Hippocampal formation (tissue), 2 donors: ENCODE data around the gene MEGF11.

Experiments used
- DNase-seq, 2 donors: peaks; one replicate each; lab custom pipeline; 2025; lab: John Stamatoyannopoulos, UW

The MEGF11 gene

DNA sequence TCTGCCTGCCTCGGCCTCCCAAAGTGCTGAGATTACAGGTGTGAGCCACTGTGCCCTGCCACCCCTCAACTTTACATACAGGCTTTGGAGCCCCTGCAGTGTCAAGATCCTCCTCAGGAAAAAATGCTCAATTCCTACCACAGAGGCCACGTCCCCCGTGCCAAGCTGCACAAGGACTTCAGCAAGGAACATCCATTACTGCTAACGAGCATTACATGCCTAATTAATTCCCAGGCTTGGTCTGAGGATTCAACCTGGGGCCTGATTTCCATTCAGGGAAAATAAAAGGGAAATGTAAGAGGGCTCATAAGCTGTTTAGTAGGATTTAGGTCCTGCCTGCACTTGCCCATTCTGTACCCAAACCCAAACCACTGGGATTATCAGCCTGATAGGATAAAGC, 222.9 kb downstream of the MEGF11 start:
- DNase-seq = no peak

DNA sequence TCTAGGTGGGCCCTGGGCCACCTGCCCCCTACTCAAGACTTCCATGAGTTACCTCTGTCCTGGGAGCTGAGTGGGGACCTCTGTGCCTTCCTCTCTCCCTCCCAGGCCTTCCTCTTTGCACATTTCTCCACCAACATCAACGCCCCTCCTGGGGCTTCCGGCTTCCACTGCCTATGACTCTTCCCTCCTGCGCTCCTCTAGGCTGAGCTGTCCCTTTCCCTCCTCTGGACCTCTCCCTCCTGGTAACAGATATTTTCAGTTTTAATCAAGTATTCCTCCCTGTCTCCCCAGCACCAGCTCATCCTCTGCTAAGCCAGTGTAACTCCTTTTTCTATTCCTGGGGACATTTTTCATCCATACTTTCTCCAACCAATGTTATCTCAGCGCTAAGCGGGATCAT, 223.9 kb downstream of the MEGF11 start:
- DNase-seq = no peak

DNA sequence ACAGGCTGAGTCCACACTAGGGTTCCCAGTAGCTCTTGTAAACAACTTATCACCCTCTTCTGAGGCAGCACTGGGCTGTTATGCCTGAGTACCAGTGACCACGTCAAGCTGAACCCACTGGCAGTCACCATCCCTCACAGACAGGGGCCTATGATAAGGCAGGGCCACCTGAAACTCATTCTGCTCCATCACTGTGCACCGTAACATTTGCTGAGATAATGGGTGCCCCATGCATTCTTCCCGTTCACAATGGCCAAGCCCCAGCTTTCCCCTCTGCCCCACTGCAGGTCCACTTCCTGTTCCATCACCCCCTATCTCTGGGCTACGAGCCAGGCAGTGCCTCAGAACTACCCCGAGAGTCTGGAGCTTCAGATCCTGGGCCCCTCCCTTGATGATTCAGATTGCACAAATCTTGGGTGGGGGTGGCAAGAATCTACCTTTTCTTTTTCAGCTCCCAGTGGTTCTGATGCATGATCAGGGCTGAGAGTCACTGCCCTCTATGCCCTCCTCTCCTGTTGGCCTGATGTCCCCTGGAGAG, 226.2 kb downstream of the MEGF11 start:
- DNase-seq = no peak

DNA sequence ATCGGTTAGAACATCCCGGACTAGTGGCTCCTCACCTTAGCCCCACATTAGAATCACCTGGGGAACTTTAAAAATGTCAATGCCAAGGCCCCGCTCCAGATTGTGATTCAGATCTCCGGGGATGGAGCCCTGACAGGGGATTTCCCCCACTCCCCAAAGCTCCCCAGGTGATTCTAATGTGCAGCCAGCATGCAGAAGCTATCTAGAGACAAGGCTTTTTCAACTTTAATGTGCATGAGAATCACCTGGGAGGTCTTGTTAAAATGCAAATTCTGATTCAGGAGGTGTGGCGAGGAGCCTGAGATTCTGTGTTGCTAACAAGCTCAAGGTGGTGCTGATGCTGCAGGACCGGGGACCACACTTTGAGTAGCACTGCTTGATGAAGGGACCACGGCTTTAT, 227.6 kb downstream of the MEGF11 start:
- no peak for DNase-seq

DNA sequence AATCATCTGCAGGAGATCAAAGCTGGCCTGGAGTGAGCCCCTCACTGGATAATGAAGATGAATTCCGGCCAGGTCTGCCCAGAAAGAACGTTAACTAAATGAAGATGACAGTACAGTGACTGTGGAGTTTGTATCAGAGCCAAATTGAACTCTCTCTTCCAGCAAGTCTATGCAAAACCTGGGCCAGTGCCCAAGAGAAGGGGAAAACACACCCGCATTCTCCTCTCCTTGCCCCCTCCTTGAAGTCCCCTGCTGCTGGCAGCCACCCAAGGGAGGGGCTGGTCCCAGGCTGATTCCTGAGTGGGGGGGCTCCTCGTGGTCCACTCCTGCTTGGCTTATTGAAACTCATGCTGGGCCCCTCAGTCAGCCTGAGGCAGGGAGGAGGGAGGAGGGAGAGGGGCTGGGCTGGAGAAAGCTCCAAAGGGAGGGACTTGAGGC, 228.5 kb downstream of the MEGF11 start:
- DNase-seq = no peak

DNA sequence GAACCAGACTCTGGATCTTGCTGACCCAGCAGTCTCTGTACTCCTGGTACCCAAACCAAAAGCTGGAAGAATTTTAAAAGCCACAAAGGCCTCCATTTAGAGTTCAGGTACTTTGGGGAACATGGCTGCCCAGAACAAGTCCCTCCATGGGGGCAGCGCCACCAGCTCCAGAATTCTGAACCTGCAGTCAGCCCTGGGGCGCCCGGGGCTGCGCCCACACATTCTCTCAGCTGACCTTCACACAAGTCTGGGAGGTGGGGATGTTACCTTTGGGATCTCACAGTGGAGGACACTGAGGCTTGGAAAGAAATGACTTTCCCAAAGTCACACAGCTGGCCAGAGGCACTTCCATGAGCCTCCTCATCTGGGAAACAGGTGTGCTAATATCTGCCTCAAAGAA, 229.4 kb downstream of the MEGF11 start:
- DNase-seq = no peak

DNA sequence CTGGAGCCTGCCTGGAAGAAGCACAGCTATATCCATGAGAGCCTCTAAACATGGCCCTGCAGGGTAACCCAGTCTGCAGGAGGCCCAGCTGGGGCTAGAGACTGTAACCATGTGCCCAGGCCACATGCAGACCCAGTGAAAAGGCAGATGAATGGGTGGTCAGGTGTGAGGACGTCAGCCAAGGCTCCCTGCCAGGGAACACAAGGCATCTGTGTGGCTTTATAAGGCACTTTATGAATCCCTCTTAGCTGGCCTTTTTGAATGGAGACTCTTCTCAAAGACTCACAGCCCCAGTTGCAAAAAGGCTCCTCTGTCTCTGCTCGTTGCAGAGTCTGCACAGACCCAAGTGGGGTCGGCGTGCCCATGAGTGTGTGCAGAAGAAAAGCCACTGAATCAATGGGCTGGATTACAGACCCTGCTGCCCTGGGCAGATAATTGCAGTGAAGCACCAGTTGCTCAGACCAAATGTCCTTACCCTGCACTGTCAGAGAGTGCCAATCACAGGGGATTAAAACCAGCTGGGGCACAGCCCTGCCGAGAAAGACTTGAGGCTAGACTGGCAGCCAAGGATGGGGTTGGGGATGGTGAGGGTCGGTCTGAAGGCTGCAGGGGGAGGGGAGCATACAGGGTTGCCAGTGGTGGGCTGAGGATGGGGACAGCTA, 230.1 kb downstream of the MEGF11 start:
- DNase-seq = peak; percentile 49 to 54

DNA sequence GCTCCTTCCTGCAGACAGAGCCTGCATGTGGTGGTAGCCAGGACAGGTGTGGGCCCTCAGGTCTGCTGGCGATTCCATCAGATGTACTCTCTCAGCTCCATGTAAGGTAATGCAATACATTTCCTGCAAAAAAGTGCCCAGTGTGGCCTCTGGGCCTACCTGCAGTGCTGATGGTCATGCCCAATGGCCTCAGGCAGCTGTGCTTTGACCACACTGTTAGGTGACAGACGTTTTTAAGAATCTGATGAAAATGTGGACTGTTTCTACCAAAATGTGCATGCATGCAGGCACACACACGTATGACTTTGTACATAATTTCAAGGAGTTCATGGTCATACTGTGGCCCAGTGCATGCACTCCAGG, 231.4 kb downstream of the MEGF11 start:
- no peak for DNase-seq

DNA sequence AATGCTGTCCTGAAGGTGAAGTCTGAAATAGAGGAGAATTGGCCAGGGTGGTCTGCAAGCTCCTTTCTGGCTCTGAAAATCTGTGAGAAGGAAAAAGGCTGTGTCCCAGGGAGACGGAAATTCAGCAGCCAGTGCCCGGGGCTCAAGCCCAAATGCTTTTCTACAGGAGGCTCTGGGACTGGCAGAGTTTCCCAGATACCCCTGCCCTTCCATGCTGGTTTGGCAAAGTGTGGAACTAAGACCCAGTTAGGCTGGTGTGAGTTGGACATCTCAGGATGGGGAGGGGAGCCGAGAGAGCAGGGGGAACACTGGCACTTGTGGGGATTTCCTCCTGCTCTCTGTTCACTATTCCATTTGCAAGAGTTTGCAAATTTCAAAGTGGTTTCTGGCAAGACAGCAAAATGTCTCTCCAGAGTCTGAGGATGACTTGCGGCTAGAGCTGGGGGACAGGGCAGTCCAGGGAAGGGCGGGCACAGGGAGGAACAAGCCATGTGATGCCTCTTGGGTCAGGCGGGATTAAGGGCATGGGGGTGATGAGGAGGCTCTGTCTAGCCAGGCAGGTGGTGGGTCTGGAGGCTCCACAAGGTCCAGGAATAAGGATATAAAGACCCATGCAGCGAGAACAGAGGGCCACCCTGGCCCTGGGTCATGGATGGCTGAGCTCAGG, 231.9 kb downstream of the MEGF11 start:
- no peak for DNase-seq

DNA sequence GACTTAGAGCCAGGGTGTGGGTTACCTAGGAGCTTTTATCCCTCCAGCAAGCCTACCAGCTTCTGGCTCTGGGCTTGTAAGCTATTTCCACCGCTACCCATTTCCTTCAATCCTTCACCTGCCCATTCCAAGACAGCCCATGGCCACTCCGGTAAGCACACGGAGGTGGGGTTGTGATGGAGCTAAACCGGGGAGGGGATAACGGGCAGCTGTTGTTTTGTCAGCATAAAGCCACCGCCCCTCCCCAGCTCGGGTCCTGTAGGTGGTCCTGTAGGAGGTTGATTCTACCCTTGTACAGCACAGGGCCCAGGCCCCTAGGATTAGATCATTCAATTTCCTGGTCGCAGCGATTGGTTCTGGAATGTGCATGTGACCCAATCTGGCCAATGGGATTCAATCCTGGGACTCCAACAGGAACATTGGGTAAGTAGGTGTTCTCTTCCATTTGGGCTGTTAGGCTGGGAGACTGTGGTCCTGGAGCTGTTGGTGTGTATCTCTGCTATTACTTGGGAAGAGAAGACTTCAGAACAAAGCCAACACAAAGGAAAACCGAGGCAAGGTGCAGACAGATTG, 233.6 kb downstream of the MEGF11 start:
- no peak for DNase-seq

DNA sequence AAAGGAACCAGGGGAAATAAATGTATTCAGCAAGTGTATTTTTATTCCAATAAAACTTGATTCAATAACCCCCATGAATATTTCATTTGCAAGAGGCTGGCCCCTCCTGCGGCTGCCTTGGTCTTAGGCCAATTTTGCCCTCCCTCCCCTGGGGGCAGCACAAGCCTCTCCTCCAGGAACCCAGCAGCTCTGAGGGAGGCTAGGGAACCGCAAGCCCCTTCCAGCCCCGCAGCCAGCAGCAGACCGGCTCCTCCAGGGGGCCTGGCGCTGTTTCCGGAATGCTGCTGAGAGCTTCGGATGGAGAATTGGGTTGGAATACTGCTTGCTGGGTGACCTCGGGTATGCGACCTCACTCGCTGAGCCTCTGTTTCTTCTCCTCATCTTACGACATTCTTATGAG, 234.2 kb downstream of the MEGF11 start:
- no peak for DNase-seq

DNA sequence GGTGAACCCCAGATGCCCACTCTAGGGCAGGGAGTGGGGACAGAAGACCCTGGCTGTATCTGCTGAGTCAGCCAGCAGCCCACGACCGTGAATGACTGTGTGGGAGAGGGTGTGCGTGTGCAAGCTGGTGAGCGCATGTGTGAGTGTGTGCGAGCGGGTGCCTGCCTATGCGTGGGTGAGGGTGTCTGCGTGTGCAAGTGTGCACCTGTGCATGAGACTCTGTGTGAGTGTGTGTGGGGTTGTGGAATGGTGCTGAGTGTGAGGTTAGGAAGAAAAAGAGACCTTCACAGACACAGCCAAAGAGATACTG, 235.1 kb downstream of the MEGF11 start:
- no peak for DNase-seq

DNA sequence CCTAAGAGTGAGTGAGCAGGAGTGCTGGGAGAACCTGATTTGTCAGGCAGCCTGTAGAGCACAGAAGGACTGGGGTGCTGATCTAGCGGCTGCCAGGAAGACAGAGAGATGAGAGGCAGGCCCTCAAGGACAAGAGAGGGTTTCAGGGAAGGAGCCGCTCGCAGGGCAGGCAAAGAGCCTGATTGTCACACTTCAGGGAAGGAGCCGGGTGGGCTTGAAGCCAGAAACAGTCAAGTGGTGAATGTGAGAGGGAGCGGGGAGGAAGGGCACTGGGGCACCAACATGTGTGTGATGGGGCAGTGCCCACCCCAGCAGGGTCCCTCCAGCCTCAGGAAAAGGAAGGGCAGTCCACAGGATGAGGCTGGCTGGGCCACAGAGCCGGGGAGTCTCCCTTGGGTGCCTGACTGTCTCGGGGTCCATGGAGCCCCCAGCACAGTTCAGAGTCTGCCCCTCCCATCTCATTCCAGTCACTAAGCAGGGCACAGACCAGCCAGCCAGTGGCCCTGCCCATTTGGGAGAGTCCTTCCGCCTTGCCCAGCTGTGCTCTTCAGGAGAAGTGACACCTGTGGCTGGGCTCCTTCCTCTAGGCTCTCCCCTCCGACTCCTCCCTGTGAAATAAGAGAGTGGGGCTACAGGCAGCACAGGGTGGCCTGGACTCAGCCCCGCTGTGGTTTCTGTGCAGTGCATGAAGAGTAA, 235.6 kb downstream of the MEGF11 start:
- no peak for DNase-seq

DNA sequence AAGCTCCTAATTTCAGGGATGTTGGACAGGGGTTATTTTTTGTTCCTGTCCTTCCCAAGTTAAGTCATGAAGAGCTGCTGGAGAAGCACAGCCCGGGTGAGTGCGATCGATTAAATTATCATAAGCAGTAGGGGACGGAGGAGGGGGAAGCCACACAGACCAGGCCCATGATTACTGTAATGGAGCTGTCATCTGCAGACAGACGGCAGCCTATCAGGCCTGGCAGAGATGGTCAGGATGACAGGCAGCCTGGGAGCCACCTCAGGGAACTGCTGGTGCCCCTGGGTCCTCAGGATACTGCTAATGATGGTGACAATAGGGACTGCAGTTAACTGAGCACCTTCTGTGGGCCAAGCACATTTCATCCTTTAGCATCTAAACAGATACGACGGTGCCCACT, 236.6 kb downstream of the MEGF11 start:
- no peak for DNase-seq

DNA sequence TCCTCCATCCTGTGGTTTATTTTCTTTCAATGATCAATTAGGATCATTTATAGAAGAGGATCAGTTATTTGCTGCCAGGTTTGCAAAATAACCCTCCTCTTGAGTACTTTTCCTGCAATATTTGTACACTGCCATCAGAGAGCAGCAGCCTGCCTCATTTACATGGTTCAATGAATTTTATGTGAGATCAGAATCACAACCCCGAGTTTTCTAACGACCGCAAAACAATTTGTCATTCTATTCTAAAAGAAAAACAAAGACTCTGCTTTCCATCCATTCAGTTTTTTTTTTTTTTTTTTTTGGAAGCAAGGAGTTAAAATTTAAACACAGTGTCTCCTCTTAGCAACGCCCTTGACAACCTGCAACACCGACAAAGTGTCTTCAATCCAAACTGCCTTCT, 237.4 kb downstream of the MEGF11 start:
- no peak for DNase-seq

DNA sequence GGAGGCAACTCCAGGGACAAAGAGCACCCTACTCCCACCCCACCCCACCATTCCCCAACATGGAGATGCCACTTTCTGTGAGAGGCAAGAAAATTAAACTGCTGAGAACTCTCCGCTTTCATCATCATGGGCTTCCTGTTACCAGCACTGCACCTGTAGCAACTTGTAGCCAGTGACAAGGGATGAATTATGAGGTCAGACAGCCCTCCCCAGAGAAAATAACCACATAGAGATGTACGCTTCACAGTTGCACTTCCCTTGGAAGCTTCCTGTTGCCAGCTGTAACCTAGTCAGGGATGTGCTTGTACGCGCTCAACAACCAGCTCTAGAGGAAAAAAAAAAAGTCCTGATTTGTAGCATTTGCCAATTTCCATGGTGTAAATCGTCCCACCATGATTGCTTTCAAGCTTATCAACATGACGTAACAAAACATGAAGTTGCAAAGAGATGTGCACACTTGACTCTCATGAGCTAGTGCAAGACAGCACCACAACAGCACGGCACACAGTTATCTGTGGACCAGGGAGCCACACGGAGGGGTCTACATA, 238.8 kb downstream of the MEGF11 start:
- DNase-seq = no peak

DNA sequence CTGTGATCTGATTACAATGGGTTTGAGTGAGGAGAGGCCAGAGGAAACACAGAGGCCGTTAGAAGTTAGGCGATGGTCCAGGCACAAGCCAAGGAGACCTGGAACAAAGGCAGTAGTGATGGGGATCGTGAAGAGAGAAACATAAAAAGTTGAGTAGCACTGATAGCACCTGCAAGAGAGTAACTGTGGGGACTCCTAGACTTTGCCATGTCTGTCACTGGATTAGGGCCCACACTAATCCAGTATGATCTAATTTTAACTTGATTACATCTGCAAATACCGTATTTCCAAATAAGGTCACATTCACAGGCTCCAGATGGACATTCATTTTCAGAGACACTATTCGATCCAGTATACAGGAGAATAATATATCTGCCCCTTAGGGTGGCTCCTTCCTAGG, 239.5 kb downstream of the MEGF11 start:
- DNase-seq = no peak

DNA sequence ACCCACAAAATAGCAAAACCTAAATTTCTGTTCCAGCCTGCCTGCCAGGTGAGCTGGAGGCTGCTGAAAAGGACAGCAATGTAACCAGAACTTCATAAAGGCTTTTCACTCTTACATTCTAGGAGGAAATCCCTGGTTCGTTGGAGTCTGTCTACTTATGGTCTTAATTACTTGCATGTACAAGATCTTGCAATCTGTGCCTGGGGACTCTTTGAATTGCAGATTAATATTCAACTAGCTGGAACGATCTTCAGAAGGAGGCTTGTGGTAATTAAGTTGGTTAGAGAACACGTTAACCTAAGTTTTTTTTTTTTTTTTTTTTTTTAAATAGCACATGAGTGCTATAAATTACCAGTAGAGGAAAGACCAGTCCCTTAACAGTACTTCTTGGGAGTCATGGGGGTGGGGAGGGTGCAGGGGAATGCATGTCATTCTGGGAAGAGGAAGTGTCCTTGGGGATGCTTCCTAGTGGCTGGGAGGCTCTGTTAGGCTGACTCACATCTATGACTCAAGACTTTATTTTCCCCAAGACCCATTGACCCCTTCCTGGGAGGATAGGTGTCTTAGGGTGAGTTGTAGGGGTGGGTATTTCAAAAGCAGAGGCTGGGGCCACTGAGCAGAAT, 244.5 kb downstream of the MEGF11 start:
- DNase-seq = no peak

DNA sequence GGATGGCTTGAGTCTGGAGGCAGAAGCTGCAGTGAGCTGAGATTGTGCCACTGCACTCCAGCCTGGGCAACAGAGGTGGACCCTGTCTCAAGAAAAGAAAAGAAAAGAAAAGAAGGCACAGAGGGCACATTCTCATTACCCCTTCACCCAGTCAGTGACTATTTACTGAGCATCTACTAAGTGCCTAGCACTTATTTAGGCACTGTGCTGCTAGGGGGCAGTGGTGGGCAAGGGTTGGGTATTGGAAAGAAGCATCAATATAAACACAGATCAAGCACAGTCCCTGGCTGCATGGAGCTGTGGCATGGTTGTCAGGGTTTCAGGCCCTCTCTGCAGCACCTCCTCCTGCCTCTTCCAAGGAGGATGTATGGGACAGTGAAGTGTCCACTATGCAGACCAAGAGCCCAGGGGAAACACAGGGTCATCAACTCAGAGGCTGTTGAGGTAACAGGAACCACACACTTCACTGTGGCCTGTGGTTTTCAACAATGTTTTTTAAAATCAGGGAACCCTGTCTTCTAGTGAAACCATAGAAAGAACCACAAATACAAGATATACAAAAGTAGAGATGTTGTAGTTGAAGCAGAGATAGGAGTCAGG, 245.8 kb downstream of the MEGF11 start:
- no peak for DNase-seq

DNA sequence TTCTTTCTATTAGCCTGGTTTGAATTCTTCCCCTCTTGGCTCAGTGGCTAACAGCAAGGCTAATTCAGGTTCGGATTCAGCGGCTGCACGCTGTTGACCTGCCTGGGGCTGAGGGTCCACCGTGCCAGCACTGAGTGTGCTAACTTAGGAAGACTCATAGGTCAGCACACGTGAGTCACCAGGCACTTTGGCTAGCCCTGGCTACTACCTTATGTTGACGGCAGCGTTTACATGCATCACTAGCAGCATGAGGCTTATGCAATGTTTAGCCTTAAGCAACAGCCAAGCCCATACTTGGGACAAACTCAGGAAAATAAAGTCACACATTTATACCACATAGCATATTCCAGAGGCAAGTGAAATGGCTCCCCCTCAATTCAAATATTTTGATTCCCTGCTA, 246.6 kb downstream of the MEGF11 start:
- no peak for DNase-seq

DNA sequence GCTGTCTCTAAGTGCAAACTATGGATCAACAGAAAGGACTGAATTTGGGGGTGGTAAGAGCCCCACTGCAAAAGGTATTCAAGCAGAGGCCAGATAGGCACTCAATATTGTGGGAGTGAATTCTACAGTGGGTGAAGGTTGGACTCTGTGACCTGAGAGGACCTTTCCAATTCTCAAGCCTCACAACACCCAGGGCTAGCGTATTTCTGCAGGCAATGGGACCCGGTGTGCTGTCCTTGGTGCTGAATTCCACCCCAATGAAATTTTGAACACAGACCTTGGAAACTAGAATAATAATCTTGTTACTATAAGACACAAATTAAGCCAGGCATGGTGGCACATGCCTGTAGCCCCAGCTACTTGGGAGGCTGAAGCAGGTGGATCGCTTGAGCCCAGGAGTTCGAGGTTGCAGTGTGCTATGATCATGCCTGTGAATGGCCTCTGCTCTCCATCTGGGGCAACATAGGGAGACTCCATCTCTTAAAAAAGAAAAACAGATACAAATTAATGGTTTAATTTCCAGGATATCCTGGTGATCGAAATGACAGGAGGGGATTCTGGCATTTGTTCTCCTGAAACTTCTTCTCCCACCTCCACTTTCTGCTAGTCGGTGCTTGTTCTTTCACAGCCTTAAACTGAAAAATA, 248.8 kb downstream of the MEGF11 start:
- no peak for DNase-seq
